SK-N-SH treated with all-trans-retinoic acid at 6 μM for 48 hours (cell line): Measurements from ENCODE around the gene RPS6KA4.

Source experiments
- ARNTL ChIP-seq: fragments of 450-650 bp; formaldehyde crosslinking; IDR thresholded peaks from 2 replicates; pipeline ENCODE4 v1.5.0; 2020; ENCODE audit warnings: low read depth, mild to moderate bottlenecking, moderate library complexity, borderline replicate concordance
- CREB5 ChIP-seq: fragments of 250-450 bp; sonication (Bioruptor Pico); IDR thresholded peaks from 2 replicates; pipeline ENCODE4 v1.5.1; 2020; ENCODE audit warnings: low read depth, mild to moderate bottlenecking, moderate library complexity
- CSDC2 ChIP-seq: fragments of 250-450 bp; sonication (Bioruptor Pico); IDR thresholded peaks from 2 replicates; pipeline ENCODE4 v1.5.0; 2020; ENCODE audit warnings: mild to moderate bottlenecking, moderate library complexity
- OSR1 ChIP-seq: fragments of 250-450 bp; sonication (Bioruptor Pico); IDR thresholded peaks from 2 replicates; pipeline ENCODE4 v1.8.0; 2022; ENCODE audit warnings: moderate library complexity, mild to moderate bottlenecking, inconsistent platforms
- PATZ1 ChIP-seq: fragments of 250-450 bp; sonication (Bioruptor Pico); IDR thresholded peaks from 2 replicates; pipeline ENCODE4 v1.8.0; 2020; ENCODE audit warnings: mild to moderate bottlenecking, moderate library complexity, borderline replicate concordance
- PPARA ChIP-seq: fragments of 250-450 bp; sonication (Bioruptor Pico); IDR thresholded peaks from 2 replicates; pipeline ENCODE4 v1.5.0; 2020; ENCODE audit warnings: mild to moderate bottlenecking, borderline replicate concordance
- RARB ChIP-seq: fragments of 250-450 bp; sonication (Bioruptor Pico); IDR thresholded peaks from 2 replicates; pipeline ENCODE4 v1.8.0; 2021; ENCODE audit warnings: mild to moderate bottlenecking, moderate library complexity
- SNAI2 ChIP-seq: fragments of 250-450 bp; sonication (Bioruptor Pico); IDR thresholded peaks from 2 replicates; pipeline ENCODE4 v1.5.0; 2020; ENCODE audit warnings: mild to moderate bottlenecking, moderate library complexity
- TOX ChIP-seq: fragments of 250-450 bp; sonication (Bioruptor Pico); IDR thresholded peaks from 2 replicates; pipeline ENCODE4 v1.8.0; 2021; ENCODE audit warnings: mild to moderate bottlenecking, moderate library complexity, borderline replicate concordance
- ZFP30 ChIP-seq: fragments of 450-650 bp; formaldehyde crosslinking; IDR thresholded peaks from 2 replicates; pipeline ENCODE4 v1.5.0; 2022; ENCODE audit warnings: mild to moderate bottlenecking, moderate library complexity

- TF ChIP-seq PATZ1 (CRISPR knock-in tag) (no peak), CREB5 (CRISPR knock-in tag) (no peak), PPARA (no peak), ARNTL (CRISPR knock-in tag) (no peak), OSR1 (no peak), RARB (CRISPR knock-in tag) (no peak), TOX (no peak), SNAI2 (CRISPR knock-in tag) (no peak), ZFP30 (CRISPR knock-in tag) (no peak), CSDC2 (CRISPR knock-in tag) (no peak)
These were observed 50.9 kb downstream of the RPS6KA4 start for GRCh38 chr11:64409707-64410403.
